ENCODE results near the gene DTX1. TPM values are rescaled to one million over a fixed set of nuclear protein-coding genes. Genes with fewer than 3 reads are reported as not detected.

Gene DTX1
- total RNA-seq, 4 donors from 2014 or later, result 1.1 to 3.4 (median 1.7) TPM

DNA sequence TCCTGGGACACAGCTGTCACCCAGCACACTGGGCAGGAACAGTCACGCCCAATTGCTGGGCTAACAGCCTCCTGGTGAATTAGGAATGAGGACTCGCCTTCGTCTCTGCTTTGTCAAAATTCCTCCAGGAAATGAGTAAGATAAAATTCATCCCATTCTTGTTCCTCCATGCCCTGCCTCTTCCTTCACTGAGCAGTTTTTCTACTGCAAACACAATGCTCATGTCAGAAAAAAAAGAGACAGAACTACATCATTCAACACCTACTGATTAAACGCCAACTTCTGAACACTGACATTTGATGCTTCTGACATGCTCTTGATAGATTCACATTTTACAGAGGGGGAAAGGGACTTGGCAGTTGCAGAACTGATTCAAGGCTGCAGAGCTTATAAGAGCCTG is 37.5 kb upstream of the DTX1 start:
- WGBS, result 37% methylated on average over 4 of the region's 4 CpGs
- Histone ChIP-seq H3K9me3 (no peaks in the 10 kb centered on the region), H3K4me3 (no peak overlapping the region), H3K27ac (no peak overlapping the region), H3K36me3 (no peaks in the 10 kb centered on the region), H3K27me3 (no peaks in the 10 kb centered on the region), H3K4me1 (no peaks in the 10 kb centered on the region)
- DNase-seq (ENCODE audit: low spot score in 2 of 2), result no peak
- TF ChIP-seq EP300 (IDR thresholded peaks at IDR 0.05) (no peak), POLR2A (IDR thresholded peaks at IDR 0.05) (no peak), POLR2AphosphoS5 (IDR thresholded peaks at IDR 0.05) (no peak)
- TF ChIP-seq, protein P1, sequence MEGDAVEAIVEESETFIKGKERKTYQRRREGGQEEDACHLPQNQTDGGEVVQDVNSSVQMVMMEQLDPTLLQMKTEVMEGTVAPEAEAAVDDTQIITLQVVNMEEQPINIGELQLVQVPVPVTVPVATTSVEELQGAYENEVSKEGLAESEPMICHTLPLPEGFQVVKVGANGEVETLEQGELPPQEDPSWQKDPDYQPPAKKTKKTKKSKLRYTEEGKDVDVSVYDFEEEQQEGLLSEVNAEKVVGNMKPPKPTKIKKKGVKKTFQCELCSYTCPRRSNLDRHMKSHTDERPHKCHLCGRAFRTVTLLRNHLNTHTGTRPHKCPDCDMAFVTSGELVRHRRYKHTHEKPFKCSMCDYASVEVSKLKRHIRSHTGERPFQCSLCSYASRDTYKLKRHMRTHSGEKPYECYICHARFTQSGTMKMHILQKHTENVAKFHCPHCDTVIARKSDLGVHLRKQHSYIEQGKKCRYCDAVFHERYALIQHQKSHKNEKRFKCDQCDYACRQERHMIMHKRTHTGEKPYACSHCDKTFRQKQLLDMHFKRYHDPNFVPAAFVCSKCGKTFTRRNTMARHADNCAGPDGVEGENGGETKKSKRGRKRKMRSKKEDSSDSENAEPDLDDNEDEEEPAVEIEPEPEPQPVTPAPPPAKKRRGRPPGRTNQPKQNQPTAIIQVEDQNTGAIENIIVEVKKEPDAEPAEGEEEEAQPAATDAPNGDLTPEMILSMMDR (IDR thresholded peaks at IDR 0.05), result no peak

DNA sequence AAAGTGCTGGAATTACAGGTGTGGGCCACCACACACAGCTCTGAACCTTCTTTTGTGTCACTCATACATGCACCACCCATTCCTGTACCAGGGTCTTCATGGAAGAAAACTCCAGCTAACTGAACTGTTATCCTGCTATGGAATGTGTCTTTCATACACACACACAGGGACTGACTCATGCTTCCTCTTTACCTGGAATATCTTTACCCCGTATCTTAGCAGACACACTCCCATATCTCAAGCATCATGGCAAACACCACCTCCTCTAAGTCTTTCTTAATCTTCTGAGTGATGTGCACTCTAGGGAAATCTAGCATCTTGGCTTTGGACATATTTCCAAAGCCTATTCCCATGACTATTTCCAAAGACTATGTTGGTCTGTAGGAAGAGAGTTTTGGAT is 35.0 kb upstream of the DTX1 start:
- TF ChIP-seq, protein P1 (IDR thresholded peaks at IDR 0.05), result no peak
- TF ChIP-seq EP300 (IDR thresholded peaks at IDR 0.05) (no peak), POLR2AphosphoS5 (IDR thresholded peaks at IDR 0.05) (no peak), POLR2A (IDR thresholded peaks at IDR 0.05) (no peak)
- Histone ChIP-seq H3K27ac (no peak overlapping the region), H3K27me3 (no peaks in the 10 kb centered on the region), H3K9me3 (no peaks in the 10 kb centered on the region), H3K36me3 (no peaks in the 10 kb centered on the region), H3K4me3 (no peak overlapping the region), H3K4me1 (no peaks in the 10 kb centered on the region)
- DNase-seq (ENCODE audit: low spot score in 2 of 2), result no peak
- WGBS, result 92% methylated on average over 1 of the region's 1 CpG

DNA sequence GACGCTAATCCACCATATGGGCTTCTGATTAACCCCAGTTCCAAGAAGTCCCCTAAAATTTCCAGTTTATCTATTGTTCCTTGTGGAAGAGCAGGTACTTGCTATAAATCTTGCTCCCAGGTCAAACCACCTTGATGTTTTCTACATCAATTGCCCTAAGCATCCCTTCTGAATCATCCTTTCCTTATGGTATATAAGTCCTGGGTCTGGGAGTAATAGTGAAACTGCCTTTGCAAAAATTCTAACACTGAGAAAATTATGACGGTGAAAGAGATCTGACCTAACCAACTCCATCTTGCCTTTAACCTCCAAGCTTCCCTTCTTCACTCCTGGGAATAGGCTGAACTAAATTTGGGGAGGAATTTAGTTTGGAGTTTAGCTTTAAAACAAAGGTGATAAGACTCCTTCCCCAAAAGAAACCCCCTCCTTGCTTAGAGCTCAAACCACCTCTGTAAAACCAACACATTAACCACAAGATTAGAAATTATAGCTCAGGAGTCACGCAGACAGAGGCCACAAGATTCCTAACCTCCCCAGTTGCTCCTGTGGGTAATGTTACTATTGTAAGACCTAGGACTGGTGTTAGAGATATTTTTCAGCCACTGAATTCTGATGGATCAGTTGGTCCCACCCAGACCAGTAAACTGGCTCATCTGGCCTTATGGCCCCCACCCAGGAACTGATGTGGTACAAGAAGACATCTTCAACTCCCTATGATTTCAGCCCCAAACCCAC is 33.8 kb upstream of the DTX1 start:
- no peak for DNase-seq (ENCODE audit: low spot score in 2 of 2)
- H3K9me3 ChIP-seq, result no peaks in the 10 kb centered on the region
- no peaks in the 10 kb centered on the region for H3K36me3 ChIP-seq
- H3K27me3 ChIP-seq, result no peaks in the 10 kb centered on the region
- WGBS, result 89% methylated on average over 3 of the region's 3 CpGs
- no peak overlapping the region for H3K27ac ChIP-seq
- no peaks in the 10 kb centered on the region for H3K4me1 ChIP-seq
- H3K4me3 ChIP-seq, result no peak overlapping the region
- TF ChIP-seq POLR2AphosphoS5 (IDR thresholded peaks at IDR 0.05) (no peak), POLR2A (IDR thresholded peaks at IDR 0.05) (no peak), EP300 (IDR thresholded peaks at IDR 0.05) (no peak)

DNA sequence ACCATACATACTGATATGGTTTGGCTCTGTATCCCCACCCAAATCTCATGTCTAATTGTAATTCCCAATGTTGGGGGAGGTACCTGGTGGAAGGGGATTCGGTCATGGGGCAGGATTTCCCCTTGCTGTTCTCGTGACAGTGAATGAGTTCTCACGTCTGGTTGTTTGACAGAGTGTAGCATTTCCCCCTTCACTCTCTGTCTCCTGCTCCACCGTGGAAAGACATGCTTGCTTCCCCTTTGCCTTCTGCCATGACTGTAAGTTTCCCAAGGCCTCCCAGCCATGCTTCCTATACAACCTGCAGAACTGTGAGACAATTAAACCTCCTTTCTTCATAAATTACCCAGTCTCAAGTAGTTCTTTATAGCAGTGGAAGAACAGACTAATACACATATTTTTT is 28.8 kb upstream of the DTX1 start:
- no peaks in the 10 kb centered on the region for H3K36me3 ChIP-seq
- TF ChIP-seq POLR2A (IDR thresholded peaks at IDR 0.05), result no peak
- TF ChIP-seq EP300 (IDR thresholded peaks at IDR 0.05), result no peak
- TF ChIP-seq, protein P1 (IDR thresholded peaks at IDR 0.05), result no peak
- TF ChIP-seq POLR2AphosphoS5 (IDR thresholded peaks at IDR 0.05), result no peak
- WGBS, result 56% methylated on average over 4 of the region's 4 CpGs
- H3K4me1 ChIP-seq, result peaks cover 3% of the 10 kb centered on the region
- no peak overlapping the region for H3K4me3 ChIP-seq
- no peak for DNase-seq (ENCODE audit: low spot score in 2 of 2)
- no peaks in the 10 kb centered on the region for H3K27me3 ChIP-seq
- H3K9me3 ChIP-seq, result no peaks in the 10 kb centered on the region
- no peak overlapping the region for H3K27ac ChIP-seq

DNA sequence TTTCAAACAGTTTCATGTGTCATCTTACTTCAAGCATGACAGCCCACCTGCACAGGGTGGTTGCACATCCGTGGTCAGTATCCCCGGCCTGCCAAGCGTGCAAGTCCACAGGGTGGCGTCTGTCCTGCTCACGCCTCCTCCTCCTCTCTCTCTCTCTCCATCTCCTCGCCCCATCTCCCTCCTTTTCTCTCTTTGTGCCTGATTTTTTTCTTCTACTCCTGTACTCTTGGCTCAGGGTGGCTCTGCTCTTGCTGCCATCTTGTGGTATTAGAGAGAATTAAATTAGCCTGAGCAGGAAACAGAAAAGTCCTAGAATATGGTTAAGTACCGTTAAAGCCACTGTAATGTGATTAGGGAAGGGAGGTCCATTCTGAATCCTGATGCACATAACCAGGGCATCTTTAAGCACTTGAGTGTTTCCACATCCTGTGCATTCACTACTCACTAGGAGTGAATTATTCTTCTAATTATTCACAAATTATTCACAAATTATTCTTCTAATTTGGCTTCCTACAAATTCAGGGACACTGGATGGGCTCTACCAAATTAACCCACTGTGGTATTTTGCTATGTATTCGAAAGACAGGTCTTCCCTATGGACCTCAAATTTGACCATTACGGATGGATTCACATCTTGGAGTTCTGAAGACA is 25.5 kb upstream of the DTX1 start:
- no peaks in the 10 kb centered on the region for H3K36me3 ChIP-seq
- H3K4me3 ChIP-seq, result no peak overlapping the region
- TF ChIP-seq POLR2A (IDR thresholded peaks at IDR 0.05), result no peak
- TF ChIP-seq, protein P1 (IDR thresholded peaks at IDR 0.05), result peak; percentile 64 to 83
- H3K9me3 ChIP-seq, result no peaks in the 10 kb centered on the region
- DNase-seq (ENCODE audit: low spot score in 2 of 2), result no peak
- no peak overlapping the region for H3K27ac ChIP-seq
- peaks cover 3% of the 10 kb centered on the region for H3K4me1 ChIP-seq
- WGBS, result 13% methylated on average over 9 of the region's 9 CpGs
- no peaks in the 10 kb centered on the region for H3K27me3 ChIP-seq

All from suprapubic skin (tissue), 4 donors.